SK-N-SH (cell line): ENCODE results near the gene DRD2. TPM values are rescaled to one million over a fixed set of nuclear protein-coding genes. Genes with fewer than 3 reads are reported as not detected.

Experiments
- CTCF ChIA-PET: fragments of 300-600, 350-600 bp; formaldehyde crosslinking; extraction: SDS; loops from one replicate; lab custom pipeline; 2021; lab: Yijun Ruan, JAX
- POLR2A ChIA-PET: fragments of 350-600 bp; sonication (Branson Sonifier 250); formaldehyde crosslinking; extraction: SDS; loops from one replicate; lab custom pipeline; 2020; ENCODE audit warnings: antibody characterized with exemption, inconsistent platforms; lab: Yijun Ruan, JAX
- DNase-seq: peaks from one replicate; pipeline ENCODE4 v3.0.0; 2012
- H2AFZ ChIP-seq: fragments of 200-600 bp; sonication (generic); 2 replicates; pipeline ENCODE4 v1.8.1; 2016; ENCODE audit warnings: antibody characterized with exemption, mild to moderate bottlenecking, low read depth
- H3F3A ChIP-seq: fragments of 200-600 bp; sonication (generic); replicated peaks from 2 replicates; pipeline ENCODE3; 2016; ENCODE audit warnings: antibody characterized with exemption, mild to moderate bottlenecking; ENCODE audit not compliant: insufficient read depth
- H3K27ac ChIP-seq, 2 experiments: fragments of 200-500 bp in 1 of 2; fragments of 200-600 bp in 1 of 2; sonication (Bioruptor generic) in 1 of 2; sonication (generic), shearing (Covaris generic) in 1 of 2; 2 replicates each; pipeline versions ENCODE4 v1.5.1 to v1.6.1; 2014 to 2016; ENCODE audit warnings: low read depth in 2 of 2, inconsistent platforms in 1 of 2, low read length in 1 of 2, mild to moderate bottlenecking in 1 of 2, mixed read lengths in 1 of 2
- H3K27me3 ChIP-seq: fragments of 200-600 bp; sonication (generic), shearing (Covaris generic); 2 replicates; pipeline ENCODE4 v1.6.1; 2016; ENCODE audit warnings: mixed run types; ENCODE audit not compliant: insufficient read depth
- H3K36me3 ChIP-seq, 2 experiments: fragments of 200-500 bp in 1 of 2; fragments of 200-600 bp in 1 of 2; sonication (Bioruptor generic) in 1 of 2; sonication (generic) in 1 of 2; replicated peaks in 1 of 2; 2 replicates each; pipeline versions ENCODE3 to v1.5.1; 2014 to 2016; ENCODE audit warnings: low read length in 1 of 2, mild to moderate bottlenecking in 1 of 2; ENCODE audit not compliant: insufficient read depth in 2 of 2, control insufficient read depth in 1 of 2
- H3K4me1 ChIP-seq, 2 experiments: fragments of 200-500 bp in 1 of 2; fragments of 200-600 bp in 1 of 2; sonication (Bioruptor generic) in 1 of 2; sonication (generic), shearing (Covaris generic) in 1 of 2; 2 replicates each; pipeline versions ENCODE4 v1.5.1 to v1.6.1; 2014 to 2016; ENCODE audit warnings: low read depth in 1 of 2, low read length in 1 of 2, mixed run types in 1 of 2; ENCODE audit not compliant: insufficient read depth in 2 of 2, control insufficient read depth in 1 of 2
- H3K4me2 ChIP-seq: fragments of 200-600 bp; sonication (generic), shearing (Covaris generic); 2 replicates; pipeline ENCODE4 v1.6.1; 2017; ENCODE audit warnings: mixed run types
- H3K4me3 ChIP-seq, 2 experiments: fragments of 200-500 bp in 1 of 2; fragments of 200-600 bp in 1 of 2; sonication (Bioruptor generic) in 1 of 2; sonication (generic), shearing (Covaris generic) in 1 of 2; 2 replicates each; pipeline versions ENCODE4 v1.5.1 to v1.8.1; 2014 to 2016; ENCODE audit warnings: low read depth in 2 of 2, inconsistent platforms in 1 of 2, low read length in 1 of 2, mild to moderate bottlenecking in 1 of 2, mixed read lengths in 1 of 2, moderate library complexity in 1 of 2
- H3K79me2 ChIP-seq: fragments of 200-600 bp; sonication (generic); 2 replicates; pipeline ENCODE4 v1.8.1; 2017; ENCODE audit warnings: mild to moderate bottlenecking; ENCODE audit not compliant: insufficient read depth
- H3K9ac ChIP-seq: fragments of 200-600 bp; sonication (generic); 2 replicates; pipeline ENCODE4 v1.6.1; 2017; ENCODE audit warnings: mixed run types
- H3K9me2 ChIP-seq: fragments of 200-600 bp; sonication (generic); 2 replicates; pipeline ENCODE4 v1.6.1; 2017; ENCODE audit warnings: mixed run types
- H3K9me3 ChIP-seq: fragments of 200-600 bp; sonication (generic); 2 replicates; pipeline ENCODE4 v1.6.1; 2017; ENCODE audit warnings: mixed run types, mild to moderate bottlenecking, moderate library complexity
- H4K20me1 ChIP-seq: fragments of 200-600 bp; sonication (generic); 2 replicates; pipeline ENCODE4 v1.6.1; 2017; ENCODE audit warnings: mild to moderate bottlenecking, mixed run types; ENCODE audit not compliant: insufficient read depth
- EP300 ChIP-seq, 2 experiments: IDR thresholded peaks; 2 replicates each; pipeline versions ENCODE4 v1.4.0 to v1.6.1; 2012; ENCODE audit warnings: borderline replicate concordance in 1 of 2, low read depth in 1 of 2, low read length in 1 of 2
- GABPA ChIP-seq: IDR thresholded peaks from 2 replicates; pipeline ENCODE4 v1.4.0; 2012; ENCODE audit warnings: low read depth, mild to moderate bottlenecking
- MEF2A ChIP-seq: IDR thresholded peaks from 2 replicates; pipeline ENCODE4 v1.4.0; 2012; ENCODE audit warnings: low read depth, borderline replicate concordance
- NFIC ChIP-seq: IDR thresholded peaks from 2 replicates; pipeline ENCODE4 v1.4.0; 2012; ENCODE audit warnings: borderline replicate concordance
- NRF1 ChIP-seq: IDR thresholded peaks from 2 replicates; pipeline ENCODE4 v1.6.1; 2012; ENCODE audit warnings: low read depth, mild to moderate bottlenecking, low read length
- PBX3 ChIP-seq: IDR thresholded peaks from 2 replicates; pipeline ENCODE4; 2012
- RXRA ChIP-seq: IDR thresholded peaks from 2 replicates; pipeline ENCODE4 v1.4.0; 2012; ENCODE audit warnings: low read depth, mild to moderate bottlenecking, borderline replicate concordance
- SIN3A ChIP-seq: IDR thresholded peaks from 2 replicates; pipeline ENCODE4 v1.6.1; 2012; ENCODE audit warnings: low read depth, mild to moderate bottlenecking, low read length, moderate library complexity, borderline replicate concordance
- SMC3 ChIP-seq: IDR thresholded peaks from 2 replicates; pipeline ENCODE4 v1.6.1; 2012; ENCODE audit warnings: low read depth, low read length, improper control_type of control experiment
- USF2 ChIP-seq: fragments of 150-350 bp; IDR thresholded peaks from 2 replicates; pipeline ENCODE4 v1.6.1; 2017; ENCODE audit warnings: antibody characterized with exemption, low read length, low read depth, borderline replicate concordance
- YY1 ChIP-seq: IDR thresholded peaks from 2 replicates; pipeline ENCODE4 v1.4.0; 2012; ENCODE audit warnings: low read depth, mild to moderate bottlenecking
- WGBS: methylation state at CpG from one replicate; pipeline ENCODE4 v1.1.6; 2017; ENCODE audit warnings: low lambda C conversion rate; 5-methylcytosine and 5-hydroxymethylcytosine counted together
- polyA plus RNA-seq, 3 experiments: library from polyadenylated mRNA; depleted of rRNA; stranded (reverse); fragments of >200 nt; gene quantifications; 2 replicates each; pipeline ENCODE4 v1.2.3, GENCODE V29; 2012
- TF ChIP-seq, protein P1 (sequence below): fragments of 200-600 bp; sonication (generic); IDR thresholded peaks from 2 replicates; pipeline ENCODE4 v1.6.1; 2017; ENCODE audit warnings: antibody characterized with exemption, mild to moderate bottlenecking, moderate library complexity
- TF ChIP-seq, protein P2 (sequence below): fragments of 150-350 bp; IDR thresholded peaks from 2 replicates; pipeline ENCODE4 v1.6.1; 2016; ENCODE audit warnings: mild to moderate bottlenecking, low read depth, low read length

DRD2 gene
- polyA plus RNA-seq, 1 of the 3 experiments (the other 2 are of a cell fraction) = 0.10 TPM

DNA sequence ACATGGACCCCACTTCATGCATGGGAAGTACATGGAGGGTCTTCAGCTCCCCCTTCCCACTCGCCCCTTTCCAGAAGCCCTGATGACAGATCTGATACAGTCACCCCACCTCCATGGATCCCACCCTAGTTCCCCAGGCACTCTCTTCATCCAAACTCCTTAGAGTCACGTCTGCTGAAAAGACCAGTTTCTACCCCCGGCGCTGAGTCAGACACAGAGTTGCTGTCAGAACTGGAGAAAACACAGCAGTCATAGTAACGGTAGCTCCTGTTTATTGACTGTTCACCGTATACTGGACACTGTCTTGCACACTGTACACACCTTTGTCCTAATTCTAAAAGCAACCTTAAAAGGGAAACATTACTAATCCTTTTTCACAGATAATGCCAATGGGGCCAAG is 29.1 kb downstream of the DRD2 start (continued):
- TF ChIP-seq, protein P1, sequence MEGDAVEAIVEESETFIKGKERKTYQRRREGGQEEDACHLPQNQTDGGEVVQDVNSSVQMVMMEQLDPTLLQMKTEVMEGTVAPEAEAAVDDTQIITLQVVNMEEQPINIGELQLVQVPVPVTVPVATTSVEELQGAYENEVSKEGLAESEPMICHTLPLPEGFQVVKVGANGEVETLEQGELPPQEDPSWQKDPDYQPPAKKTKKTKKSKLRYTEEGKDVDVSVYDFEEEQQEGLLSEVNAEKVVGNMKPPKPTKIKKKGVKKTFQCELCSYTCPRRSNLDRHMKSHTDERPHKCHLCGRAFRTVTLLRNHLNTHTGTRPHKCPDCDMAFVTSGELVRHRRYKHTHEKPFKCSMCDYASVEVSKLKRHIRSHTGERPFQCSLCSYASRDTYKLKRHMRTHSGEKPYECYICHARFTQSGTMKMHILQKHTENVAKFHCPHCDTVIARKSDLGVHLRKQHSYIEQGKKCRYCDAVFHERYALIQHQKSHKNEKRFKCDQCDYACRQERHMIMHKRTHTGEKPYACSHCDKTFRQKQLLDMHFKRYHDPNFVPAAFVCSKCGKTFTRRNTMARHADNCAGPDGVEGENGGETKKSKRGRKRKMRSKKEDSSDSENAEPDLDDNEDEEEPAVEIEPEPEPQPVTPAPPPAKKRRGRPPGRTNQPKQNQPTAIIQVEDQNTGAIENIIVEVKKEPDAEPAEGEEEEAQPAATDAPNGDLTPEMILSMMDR = no peak
- TF ChIP-seq NRF1 (no peak), EP300 (IDR thresholded peaks at IDR 0.05; ENCODE audit: borderline replicate concordance in 1 of 2, low read depth in 1 of 2, low read length in 1 of 2) (no peak), USF2 (no peak), YY1 (no peak), SMC3 (no peak), RXRA (no peak)

- Histone ChIP-seq H3K79me2 (no peaks in the 10 kb centered on the region), H2AFZ (no peak overlapping the region), H4K20me1 (no peaks in the 10 kb centered on the region), H3K36me3 (no peaks in the 10 kb centered on the region), H3K27ac (no peak overlapping the region), H3K9ac (no peak overlapping the region), H3K27me3 (no peaks in the 10 kb centered on the region; the same call in 1 of the 2 replicates), H3K9me2 (no peaks in the 10 kb centered on the region), H3K4me2 (no peak overlapping the region), H3K9me3 (no peaks in the 10 kb centered on the region), H3K4me1 (peaks cover 0 to 53% of the 10 kb centered on the region in 2 experiments; a peak in 1 of 4 replicates), H3F3A (no peaks in the 10 kb centered on the region), H3K4me3 (no peak overlapping the region)
- POLR2A ChIA-PET = no interaction called here
- CTCF ChIA-PET = interaction anchor here (0.8 to 1.2 kb wide), 4 partner anchors 13 to 140 kb away, joined by 3 to 5 read pairs (median 3); no protein-coding TSS in a partner anchor
- TF ChIP-seq NFIC (no peak), GABPA (no peak), YY1 (no peak), PBX3 (no peak), MEF2A (no peak), SIN3A (no peak)
- TF ChIP-seq, protein P2, sequence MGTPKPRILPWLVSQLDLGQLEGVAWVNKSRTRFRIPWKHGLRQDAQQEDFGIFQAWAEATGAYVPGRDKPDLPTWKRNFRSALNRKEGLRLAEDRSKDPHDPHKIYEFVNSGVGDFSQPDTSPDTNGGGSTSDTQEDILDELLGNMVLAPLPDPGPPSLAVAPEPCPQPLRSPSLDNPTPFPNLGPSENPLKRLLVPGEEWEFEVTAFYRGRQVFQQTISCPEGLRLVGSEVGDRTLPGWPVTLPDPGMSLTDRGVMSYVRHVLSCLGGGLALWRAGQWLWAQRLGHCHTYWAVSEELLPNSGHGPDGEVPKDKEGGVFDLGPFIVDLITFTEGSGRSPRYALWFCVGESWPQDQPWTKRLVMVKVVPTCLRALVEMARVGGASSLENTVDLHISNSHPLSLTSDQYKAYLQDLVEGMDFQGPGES = no peak
- WGBS = 31% methylated on average over 7 of the region's 7 CpGs
- DNase-seq = no peak
Observed at GRCh38 chr11:113444502-113445123, 30.6 kb downstream of the DRD2 start.
